Stimulated activated CD4-positive, alpha-beta T cell treated with anti-CD3 and anti-CD28 coated beads, Interleukin-2, amount 100 ng/mL, for 4 hours (primary cell): ENCODE data around the gene DUSP16.
"Not testable (repeated sequence)": the region's sequence is repeated elsewhere in the genome, so short reads cannot be mapped to it uniquely, and the experiment has no call there.

Source experiments
- DNase-seq: peaks from one replicate; pipeline ENCODE4 v3.0.0-alpha.2; 2020; ENCODE audit warnings: low read depth

Gene DUSP16, protein sequence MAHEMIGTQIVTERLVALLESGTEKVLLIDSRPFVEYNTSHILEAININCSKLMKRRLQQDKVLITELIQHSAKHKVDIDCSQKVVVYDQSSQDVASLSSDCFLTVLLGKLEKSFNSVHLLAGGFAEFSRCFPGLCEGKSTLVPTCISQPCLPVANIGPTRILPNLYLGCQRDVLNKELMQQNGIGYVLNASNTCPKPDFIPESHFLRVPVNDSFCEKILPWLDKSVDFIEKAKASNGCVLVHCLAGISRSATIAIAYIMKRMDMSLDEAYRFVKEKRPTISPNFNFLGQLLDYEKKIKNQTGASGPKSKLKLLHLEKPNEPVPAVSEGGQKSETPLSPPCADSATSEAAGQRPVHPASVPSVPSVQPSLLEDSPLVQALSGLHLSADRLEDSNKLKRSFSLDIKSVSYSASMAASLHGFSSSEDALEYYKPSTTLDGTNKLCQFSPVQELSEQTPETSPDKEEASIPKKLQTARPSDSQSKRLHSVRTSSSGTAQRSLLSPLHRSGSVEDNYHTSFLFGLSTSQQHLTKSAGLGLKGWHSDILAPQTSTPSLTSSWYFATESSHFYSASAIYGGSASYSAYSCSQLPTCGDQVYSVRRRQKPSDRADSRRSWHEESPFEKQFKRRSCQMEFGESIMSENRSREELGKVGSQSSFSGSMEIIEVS

DNA sequence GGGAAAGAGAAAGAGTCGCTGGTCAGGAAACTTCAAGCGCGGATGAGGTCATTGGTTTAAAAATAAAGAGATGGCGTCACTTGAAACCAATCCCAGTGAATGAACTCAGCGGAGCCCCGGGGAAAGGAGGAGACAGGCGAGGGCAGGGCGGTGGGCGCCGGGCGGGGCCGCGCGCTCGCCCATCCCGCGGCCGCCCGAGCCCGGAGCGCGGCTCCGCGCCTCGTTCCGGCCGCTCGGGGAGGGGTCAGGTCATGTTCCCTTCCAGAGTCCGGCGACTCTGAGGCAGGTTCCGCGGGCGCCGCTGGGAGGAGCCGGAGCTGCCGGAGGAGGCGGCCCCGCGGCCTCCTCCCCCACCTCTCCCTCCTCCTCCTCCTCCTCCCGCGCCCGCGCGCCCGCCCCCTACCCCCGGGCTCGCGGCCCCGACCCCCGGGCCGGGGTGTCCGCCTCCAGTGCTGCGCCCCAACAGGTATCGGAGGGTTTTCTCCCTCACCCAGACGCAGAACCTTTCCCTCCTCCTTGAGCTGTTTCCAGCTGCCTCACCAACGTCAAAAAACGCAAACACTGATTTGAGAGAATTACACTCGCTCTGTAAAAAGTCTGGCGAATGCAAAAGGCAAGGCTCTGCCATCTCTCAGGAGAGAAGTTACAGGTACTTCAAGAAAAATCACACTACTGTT lies at the start of gene DUSP16:
Gene DUSP16 (minus strand): TSS at position 279 of the 677 bp plus-strand sequence. CDS start 41,765 bp downstream, outside the sequence.
- peak; percentile 56 for DNase-seq

DNA sequence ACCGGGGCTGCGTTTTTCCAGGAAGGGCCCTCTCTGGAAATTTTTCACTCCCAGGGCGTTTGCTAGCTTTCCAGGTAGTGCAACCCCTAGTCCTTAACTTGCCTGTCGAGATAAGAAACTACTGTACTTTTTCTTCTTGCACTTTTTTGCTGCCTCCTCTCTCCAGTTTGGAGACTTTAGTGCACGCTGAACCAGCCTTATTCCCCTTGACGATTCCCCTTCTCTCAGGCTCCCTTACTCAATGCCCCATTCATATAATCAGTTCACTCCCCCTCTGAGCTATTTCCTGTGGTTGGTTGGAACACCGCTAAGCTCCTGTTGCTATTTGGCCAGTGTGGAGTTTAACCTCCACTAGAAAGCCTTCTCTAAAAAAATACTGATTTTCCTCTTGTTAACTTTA lies 49.7 kb upstream of the DUSP16 start:
- peak; percentile 4 for DNase-seq

DNA sequence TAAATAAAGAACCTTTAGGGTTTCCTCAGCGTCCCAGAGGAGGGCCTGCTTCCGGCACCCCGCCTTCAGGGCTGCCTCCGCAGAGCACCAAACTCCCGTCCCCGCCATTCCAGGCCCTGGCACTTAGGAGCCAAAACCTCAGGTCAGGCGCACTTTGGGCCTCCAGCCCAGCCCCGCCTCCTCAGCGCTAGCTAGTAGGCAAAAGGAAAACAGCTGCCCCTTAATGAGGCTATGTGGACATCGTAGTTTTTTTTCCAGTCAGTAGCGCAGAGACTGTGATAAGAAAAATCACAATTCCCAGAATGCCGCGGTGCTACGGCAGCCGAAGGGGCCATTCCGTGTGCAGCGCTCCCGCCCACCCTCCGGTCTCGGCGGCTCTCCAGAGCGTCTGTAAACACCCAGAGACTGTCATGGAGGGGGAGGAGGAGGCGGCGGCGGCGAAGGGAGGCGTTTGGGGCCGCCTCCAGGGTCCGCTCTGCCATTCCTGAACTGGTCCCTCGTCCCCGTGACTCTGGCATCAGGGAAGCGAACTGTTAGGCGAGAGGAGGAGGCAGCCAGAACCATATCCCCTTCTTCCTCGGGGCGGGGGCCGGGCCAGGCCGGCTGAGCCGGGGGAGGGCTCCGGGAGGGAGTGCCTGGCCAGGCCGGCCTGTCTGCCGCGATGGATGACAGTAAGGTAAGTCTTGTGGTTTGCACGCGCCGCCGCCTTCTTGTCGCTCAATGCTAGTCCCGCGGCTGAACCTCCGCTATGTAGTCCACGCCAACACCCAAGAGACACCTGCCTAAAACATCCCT lies 49.0 kb upstream of the DUSP16 start, which contains the start of gene CREBL2:
Gene CREBL2 (plus strand): TSS at position 365 of the 795 bp plus-strand sequence. CDS start 297 bp downstream, at position 662.
- DNase-seq: peak; percentile 77

DNA sequence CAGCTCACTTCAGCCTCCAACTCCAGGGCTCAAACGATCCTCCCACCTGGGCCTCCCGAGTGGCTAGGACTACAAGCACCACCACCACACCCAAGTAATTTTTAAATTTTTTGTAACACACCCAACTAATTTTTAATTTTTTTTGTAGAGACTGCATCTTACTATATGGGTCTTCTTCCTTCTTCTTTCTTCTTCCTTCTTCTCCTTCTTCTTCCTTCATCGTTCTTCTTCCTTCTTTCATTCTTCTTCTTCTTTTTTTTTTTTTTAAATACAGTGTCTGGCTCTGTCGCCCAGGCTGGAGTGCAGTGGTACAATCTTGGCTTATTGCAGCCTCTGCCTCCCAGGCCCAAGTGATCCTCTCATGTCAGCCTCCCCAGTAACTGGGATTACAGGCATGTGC lies 48.0 kb upstream of the DUSP16 start:
- no peak for DNase-seq

DNA sequence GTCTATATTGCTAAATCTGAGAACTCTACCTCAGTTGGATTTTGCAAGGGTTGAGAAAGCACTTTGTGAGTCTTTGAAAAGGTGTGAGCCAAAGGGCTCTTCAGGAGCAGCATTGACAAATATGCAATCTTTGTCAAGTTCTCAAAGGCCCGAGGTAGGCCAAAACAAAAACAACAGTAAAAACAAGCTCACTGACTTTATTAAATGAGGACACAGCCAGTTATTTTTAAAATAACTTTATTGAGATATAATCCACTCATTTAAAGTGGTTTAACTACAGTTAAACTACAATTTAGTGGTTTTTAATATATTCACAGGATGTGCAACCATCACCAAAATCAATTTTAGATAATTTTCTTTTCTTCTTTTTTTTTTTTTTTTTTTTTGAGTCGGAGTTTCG lies 47.0 kb upstream of the DUSP16 start:
- DNase-seq: no peak

DNA sequence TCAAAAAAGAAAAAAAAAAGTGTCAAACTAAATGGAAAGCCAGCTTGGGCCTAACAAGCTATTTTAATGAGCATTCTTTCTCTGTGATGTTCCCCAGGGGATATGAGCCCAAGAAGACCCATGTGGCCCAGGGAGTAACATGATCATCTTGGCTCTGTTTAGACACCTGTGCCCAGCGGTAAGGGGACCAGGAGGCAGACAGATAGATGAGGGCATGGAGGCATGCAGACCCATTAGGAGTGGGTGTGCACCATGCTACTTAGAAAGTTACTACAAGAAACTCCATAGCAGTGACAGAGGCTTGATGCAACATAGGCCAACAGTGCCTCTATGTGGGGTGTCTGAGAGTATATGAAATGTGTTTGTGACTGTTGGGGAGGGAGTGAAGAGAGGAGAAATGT lies 45.9 kb upstream of the DUSP16 start:
- no peak for DNase-seq

DNA sequence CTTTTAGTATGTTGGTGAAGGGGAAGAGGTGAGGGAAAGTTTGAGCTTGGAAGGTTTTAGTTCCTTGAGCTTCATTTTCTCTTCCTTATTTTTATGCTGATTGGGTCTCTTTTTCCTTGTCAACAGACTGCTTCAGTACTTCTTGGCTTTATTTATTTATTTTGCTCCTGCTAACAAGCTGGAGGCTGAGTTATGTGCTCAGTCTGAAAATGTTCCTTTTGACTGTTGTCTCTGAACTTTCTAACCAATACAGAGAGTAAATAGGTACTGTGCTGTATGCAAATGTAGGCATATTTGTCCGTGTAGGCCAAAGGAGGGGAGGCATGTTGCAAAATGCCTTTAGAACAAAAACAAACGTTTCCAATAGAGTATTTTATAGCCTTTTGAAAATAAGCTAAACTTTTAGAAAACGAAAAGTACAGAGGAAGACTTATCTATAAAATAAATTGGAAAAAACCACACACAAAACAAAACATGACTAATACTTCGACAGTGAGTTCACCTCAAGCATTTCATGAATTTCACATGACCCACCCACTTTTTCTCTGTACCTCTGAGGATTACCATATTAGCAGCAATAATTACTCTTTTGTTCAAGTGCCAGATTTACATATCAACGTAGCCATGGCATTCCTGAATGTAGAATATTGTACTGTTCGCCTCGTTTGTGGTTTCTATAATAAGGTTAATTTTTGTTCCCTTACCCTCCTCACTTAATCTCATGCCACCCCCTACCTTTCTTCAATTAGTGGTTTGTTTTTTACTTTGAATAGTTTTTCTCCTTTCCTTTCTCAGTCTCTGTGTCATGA lies 44.3 kb upstream of the DUSP16 start:
- DNase-seq: no peak

DNA sequence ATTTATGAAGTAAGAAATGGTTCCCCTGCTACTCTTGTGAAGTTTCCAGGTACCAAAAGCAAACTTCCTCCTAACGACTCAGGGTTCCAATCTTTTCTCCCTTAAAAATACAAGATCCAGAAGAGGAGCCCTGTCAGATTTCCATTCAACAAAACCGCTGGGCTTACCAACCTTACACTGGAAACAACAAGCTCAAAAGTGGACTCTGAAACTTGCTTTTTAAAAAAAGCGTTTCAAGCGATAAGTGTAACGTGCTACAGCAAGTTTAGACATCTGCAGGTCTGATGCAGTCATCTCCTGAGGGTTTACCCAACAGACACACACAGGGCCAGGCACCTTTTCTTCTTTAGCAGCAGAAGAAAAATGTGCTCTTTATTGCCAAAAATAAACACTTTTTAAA lies 42.1 kb upstream of the DUSP16 start:
- no peak for DNase-seq

DNA sequence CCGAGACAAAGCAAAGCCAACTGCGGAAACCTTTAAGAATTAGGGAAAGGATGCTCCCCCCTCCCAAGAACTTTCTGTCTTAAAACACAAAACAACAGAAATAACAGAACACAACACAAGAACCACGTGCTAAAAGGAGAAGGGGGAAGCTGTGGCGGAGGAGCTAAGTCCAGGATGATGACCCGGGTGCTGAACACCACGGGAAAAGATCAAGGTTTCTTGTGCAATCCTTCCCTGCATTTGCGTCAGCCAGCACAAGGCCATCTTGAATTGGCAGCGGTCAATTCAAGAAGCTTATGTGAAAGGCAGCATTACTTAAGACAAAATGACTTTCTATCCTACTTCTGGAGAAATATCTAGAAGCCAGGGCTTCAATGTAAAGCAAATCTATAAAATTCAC lies 38.0 kb upstream of the DUSP16 start:
- no peak for DNase-seq

DNA sequence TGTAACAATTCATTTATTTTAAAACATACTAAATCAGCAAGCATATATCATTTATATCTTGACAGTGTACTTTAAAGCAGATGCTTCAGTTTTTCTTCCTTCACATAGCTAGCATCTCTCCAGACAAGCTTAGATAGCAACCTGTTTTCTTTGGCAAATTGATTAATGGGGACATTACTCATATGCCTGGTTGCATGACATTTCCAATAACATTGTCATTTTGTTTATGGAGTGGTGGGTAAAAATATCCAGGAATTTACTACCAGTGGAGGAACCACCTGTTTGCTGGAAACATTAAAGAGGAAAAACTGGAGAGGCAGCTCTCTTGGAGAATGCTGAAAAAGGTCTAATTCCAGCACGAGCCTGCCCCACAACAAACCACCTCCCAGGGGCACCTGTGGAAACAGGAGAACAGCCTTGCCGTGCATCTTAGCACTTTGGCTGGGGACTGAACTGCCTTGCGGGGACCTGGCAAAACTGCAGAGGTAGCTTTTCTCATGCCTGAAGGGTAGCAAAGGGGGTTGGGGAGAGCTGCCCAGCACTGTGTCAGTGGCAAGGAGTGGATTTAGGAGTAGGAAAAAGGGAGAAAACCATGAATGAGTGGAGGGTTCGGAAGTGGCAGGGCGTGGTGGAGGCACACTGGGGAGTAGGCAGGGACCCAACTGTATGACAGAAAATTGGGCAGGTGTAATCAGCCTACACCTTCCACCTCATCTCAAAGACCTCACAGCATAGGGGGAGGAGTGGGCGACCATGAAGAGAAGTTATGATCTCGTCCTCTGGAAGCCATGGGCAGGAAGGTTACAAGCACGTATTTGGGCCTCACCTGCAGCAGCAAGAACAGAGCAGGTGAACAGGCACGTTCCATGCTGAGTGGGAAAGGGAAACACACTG lies 37.3 kb upstream of the DUSP16 start:
- DNase-seq: no peak

DNA sequence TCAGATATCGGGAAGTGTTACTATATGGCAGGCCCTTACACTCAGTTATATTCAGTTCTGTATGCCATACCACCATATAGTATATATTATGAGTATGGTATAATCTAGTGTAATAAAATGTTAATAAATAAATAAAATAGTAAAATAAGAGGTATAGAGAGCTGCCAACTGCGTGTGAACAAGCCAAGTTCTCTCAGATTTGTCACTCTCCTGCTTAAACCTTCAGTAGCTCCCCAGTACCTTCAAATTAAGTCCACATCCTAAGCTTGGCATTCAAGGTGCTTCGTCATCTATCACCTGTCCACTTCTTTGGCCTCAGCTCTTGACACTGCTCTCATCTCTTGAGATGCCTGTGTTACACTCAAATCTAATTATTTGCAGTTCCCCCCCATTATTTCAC lies 36.2 kb upstream of the DUSP16 start:
- no peak for DNase-seq

DNA sequence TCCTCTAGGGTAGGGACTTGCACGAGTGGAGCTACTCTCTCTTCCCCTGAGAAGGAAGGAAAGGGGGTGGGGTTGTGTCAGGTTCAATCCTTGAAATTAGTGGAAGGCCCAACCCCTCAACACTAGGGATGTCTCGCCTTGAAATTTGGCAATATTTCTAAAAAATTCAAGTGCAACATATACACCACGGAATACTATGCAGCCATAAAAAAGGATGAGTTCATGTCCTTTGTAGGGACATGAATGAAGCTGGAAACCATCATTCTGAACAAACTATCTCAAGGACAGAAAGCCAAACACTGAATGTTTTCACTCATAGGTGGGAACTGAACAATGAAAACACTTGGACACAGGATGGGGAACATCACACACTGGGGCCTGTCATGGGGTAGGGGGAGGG lies 33.9 kb upstream of the DUSP16 start:
- DNase-seq: not testable (repeated sequence)

DNA sequence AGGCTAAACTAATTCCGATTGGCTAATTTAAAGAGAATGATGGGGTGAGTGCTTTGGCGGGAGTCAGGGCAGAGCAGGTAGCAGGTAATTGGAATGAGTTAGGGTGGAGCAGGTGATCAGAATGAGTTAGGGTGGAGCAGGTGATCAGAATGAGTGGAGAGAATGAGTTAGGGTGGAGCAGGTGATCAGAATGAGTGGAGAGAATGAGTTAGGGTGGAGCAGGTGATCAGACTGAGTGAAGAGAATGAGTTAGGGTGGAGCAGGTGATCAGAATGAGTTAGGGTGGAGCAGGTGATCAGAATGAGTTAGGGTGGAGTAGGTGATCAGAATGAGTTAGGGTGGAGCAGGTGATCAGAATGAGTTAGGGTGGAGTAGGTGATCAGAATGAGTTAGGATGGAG lies 33.3 kb upstream of the DUSP16 start:
- DNase-seq: not testable (repeated sequence)

DNA sequence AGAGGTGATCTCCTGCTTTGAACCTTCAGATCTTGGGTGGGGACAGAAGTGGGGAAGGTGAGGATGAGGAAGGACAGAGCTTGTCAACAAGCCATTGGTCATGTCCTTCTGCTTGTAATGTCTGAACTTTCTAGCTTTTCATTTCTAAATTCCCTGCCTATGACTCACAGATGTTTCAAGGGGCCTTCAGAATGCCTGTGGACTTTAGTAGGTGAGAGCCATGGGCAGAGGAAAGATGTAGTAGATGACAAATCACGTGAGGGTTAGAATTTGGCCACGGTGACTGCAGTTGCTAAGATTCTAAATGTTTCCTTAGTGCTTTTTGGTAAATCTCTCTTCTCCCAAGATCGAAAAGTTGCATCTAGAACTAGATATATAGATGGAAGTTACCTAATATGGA lies 30.3 kb upstream of the DUSP16 start:
- no peak for DNase-seq

DNA sequence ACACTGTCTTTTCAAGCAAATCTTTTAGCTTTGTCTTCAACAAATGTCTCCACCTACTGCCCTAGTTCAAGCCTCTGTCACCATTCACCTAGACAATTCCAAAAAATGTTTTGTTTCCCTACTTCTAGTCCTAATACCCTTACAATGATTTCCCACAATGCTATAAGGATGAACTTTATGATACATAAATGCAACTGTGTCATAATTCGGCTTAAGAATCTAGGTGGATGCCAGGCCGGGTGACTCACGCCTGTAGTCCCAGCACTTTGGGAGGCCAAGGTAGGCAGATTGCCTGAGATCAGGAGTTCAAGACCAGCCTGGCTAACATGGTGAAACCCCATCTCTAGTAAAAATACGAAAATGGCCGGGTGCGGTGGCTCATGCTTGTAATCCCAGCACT lies 28.3 kb upstream of the DUSP16 start:
- DNase-seq: no peak

DNA sequence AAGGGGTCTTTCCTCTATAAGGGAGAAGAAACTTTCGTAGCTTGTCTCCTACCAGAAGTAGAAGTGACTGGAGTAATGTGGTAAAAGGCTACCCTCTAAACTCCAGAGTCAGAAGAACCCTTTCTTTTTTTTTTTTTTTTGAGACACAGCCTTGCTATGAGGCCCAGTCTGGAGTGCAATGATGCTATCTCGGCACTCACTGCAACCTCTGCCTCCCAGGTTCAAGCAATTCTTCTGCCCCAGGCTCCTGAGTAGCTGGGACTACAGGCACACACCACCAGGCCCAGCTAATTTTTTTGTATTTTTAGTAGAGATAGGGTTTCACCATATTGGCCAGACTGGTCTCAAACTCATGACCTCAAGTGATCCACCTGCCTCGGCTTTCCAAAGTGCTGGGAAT lies 25.8 kb upstream of the DUSP16 start:
- DNase-seq: not testable (repeated sequence)

DNA sequence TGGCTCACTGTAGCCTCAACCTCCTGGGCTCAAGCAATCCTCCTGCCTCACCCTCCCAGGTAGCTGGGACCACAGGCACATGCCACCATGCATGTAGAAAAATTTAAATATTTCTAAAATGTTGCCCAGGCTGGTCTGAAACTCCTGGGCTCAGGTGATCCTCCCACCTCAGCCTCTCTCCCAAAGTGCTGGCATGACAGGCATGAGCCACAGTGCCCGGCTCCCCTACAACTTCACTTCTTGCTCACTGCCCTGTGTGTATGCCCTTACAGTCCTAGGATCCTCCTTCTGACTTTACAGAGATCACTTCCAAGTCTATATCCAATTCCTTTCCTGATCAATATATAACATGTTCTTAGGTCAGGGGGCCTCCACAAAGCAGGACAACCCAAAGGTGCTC lies 25.2 kb upstream of the DUSP16 start:
- DNase-seq: no peak

DNA sequence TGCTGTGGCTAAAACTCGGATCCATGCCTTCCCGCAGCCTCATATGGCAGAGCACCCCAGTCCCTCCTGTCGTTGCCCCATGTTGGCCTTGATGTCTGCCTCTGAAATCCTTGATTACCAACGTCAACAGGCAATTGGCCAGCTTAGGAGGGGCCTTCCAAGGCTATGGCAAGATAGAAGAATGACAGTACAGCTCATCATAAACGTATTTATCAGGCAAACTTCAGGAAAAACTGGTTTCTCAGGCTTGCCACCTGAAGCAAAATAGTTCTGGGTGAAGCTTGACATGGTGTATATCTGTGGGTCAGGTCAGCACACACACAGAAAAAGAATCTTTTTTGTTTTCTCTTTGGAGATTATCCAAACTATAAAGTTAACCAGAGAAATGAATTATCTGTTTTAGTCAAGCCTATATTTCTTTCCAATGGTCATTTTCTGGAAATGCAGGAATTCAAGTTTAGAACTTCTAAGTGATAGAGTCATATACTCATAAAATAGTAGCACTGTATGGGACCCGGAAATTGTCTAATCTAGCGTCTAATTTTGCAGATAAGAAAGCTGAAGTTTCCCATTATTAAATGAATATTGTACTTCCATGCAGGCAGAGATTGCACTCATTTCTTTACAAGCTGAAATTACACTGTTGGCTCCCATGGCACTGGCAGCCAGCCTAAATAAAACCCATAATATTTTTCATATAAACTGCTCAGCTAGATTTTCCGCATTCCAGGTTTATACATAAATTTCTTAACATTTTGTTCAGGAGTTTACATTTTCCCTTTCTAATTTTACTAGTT lies 24.4 kb upstream of the DUSP16 start:
- no peak for DNase-seq

DNA sequence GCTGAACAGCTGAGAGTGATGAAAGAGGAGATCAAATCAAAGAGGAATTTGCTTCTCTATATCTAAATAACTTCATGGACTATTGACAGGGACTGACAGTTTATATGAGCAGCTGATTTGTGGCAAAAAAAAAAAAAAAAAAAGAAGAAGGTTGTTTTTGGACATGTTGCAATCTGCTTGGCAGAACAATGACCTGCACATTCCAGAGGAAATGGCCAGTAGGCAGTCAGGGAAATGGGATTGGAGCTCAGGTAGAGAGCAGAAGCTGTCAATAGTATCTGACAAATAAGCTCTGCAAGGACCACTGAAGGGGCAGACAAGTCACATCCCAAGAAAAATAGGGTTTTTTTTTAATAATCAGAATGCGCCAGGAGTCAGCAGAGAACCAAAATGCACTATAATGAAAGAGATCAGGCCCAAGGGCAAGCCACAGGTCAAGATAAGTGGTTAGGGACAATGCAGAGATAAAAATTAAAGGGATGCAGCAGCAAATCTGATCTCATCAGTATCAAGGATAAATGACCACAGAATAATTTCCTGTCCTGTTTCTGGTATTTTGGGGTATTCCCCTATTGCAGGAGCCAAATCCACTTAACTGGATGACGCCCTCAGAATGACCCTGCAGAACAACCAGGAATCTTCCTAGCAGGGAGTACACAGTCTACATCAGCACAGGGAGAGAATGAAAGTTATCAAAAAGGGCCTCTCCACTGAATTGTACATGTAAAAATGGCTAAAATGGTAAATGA lies 22.6 kb upstream of the DUSP16 start:
- no peak for DNase-seq
